CD4-positive, alpha-beta T cell treated with Interleukin-15 for 1 hour (primary cell): ENCODE results near the gene MACO1.
A peak's percentile ranks its signal among the peaks of the same experiment; 100 is the strongest.

Experiments used
- DNase-seq: peaks from one replicate; pipeline ENCODE4 v3.0.0-alpha.2; 2020

Gene MACO1

GRCh38 chr1:25525361-25525688 lies 94.6 kb downstream of the MACO1 start:
- no peak for DNase-seq

- no peak for DNase-seq
These were observed 96.1 kb downstream of the MACO1 start for GRCh38 chr1:25526753-25527152.

GRCh38 chr1:25527226-25527846 lies 96.6 kb downstream of the MACO1 start:
- DNase-seq: no peak

GRCh38 chr1:25527946-25528595 lies 97.4 kb downstream of the MACO1 start:
- DNase-seq: no peak

- no peak for DNase-seq
These were observed 98.3 kb downstream of the MACO1 start for GRCh38 chr1:25528881-25529517.

- no peak for DNase-seq
These were observed 99.0 kb downstream of the MACO1 start for GRCh38 chr1:25529518-25530185.

- DNase-seq: no peak
These were observed 99.7 kb downstream of the MACO1 start for GRCh38 chr1:25530186-25531081.

- no peak for DNase-seq
These were observed 100.4 kb downstream of the MACO1 start for GRCh38 chr1:25531082-25531461.

- DNase-seq: no peak
These were observed 102.3 kb downstream of the MACO1 start for GRCh38 chr1:25532970-25533369.

- DNase-seq: no peak
These were observed 103.2 kb downstream of the MACO1 start for GRCh38 chr1:25533775-25534409.

GRCh38 chr1:25534410-25534788 lies 103.7 kb downstream of the MACO1 start:
- DNase-seq: no peak

- no peak for DNase-seq
These were observed 105.4 kb downstream of the MACO1 start for GRCh38 chr1:25536124-25536523.

GRCh38 chr1:25537153-25537831 lies 106.6 kb downstream of the MACO1 start:
- no peak for DNase-seq

- no peak for DNase-seq
These were observed 107.6 kb downstream of the MACO1 start for GRCh38 chr1:25538191-25538767.

GRCh38 chr1:25540750-25541342 lies 110.1 kb downstream of the MACO1 start:
- DNase-seq: no peak

- DNase-seq: no peak
These were observed 110.7 kb downstream of the MACO1 start for GRCh38 chr1:25541425-25541824.

GRCh38 chr1:25541889-25542658 lies 111.4 kb downstream of the MACO1 start:
- DNase-seq: no peak

- DNase-seq: no peak
These were observed 112.3 kb downstream of the MACO1 start for GRCh38 chr1:25543005-25543424.

GRCh38 chr1:25543425-25544242 lies 112.9 kb downstream of the MACO1 start, which contains the start of gene LDLRAP1:
Gene LDLRAP1 (plus strand): TSS chr1:25543606. CDS start chr1:25543699, 93 bp downstream.
- DNase-seq: peak; percentile 54
